Lower leg skin (tissue), 4 donors: ENCODE results near the gene BLOC1S5. TPM values are rescaled to one million over a fixed set of nuclear protein-coding genes. Genes with fewer than 3 reads are reported as not detected.
"Not testable (repeated sequence)": the region's sequence is repeated elsewhere in the genome, so short reads cannot be mapped to it uniquely, and the experiment has no call there.

ENCODE experiments used
- DNase-seq, 2 donors: peaks; one replicate each; pipeline ENCODE4 v3.0.0-alpha.2; 2019; ENCODE audit warnings: low spot score in 2 of 2
- H3K4me3 ChIP-seq: fragments of 200-600 bp; sonication (generic); 2 replicates; pipeline ENCODE4 v1.5.1; 2017; ENCODE audit warnings: mild to moderate bottlenecking, low read depth; ENCODE audit not compliant: poor library complexity, severe bottlenecking
- POLR2A ChIP-seq, 2 donors: fragments of 450-650 bp; IDR thresholded peaks; one replicate each; pipeline ENCODE4 v1.6.1; 2016 to 2017; ENCODE audit warnings: antibody characterized with exemption in 2 of 2, mild to moderate bottlenecking in 1 of 2, moderate library complexity in 1 of 2
- WGBS, 2 donors: methylation state at CpG; one replicate each; pipeline ENCODE4 v1.1.5; 2018; 5-methylcytosine and 5-hydroxymethylcytosine counted together
- intact Hi-C: fragments of 100-400 bp; cut with DNase I; formaldehyde crosslinking; loops from one replicate; pipeline ENCODE4 v1.15.0; 2023; ENCODE audit warnings: low total_unique reads
- total RNA-seq, 4 donors: library from RNA; depleted of rRNA; stranded (reverse); fragments of >200 nt; gene quantifications; one replicate each; pipeline ENCODE4 v1.1.0, GENCODE V29; 2016
- TF ChIP-seq, protein P1 (sequence below), 3 donors: fragments of 450-650 bp; IDR thresholded peaks; one replicate each; pipeline ENCODE4 v1.5.1; 2016; ENCODE audit warnings: antibody characterized with exemption in 3 of 3, mild to moderate bottlenecking in 3 of 3, moderate library complexity in 2 of 3

Gene BLOC1S5
- total RNA-seq, 4 donors from 2014 or later, result 7.5 to 11.6 (median 10.4) TPM

DNA sequence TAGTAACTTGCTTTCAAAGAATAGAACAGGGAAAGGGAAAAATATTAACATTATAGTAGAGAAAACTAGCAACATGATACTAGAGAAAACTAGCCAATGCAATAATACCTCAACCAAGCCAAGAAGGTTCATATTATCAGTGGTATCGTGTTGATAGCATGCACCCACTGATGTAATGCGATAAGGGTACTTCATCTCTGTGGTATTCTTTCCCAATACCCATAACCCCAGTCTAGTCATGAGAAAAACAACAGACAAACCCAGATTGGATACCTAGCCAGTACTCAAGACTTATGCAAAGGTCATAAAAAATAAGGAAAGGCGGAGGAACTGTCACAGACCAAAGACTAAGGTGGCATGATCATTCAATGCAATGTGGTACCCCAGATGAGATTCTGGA is 21.0 kb downstream of the BLOC1S5 start:
- no peak overlapping the region for H3K4me3 ChIP-seq
- no peak for DNase-seq
- intact Hi-C loops, result no loop called here
- TF ChIP-seq, protein P1, sequence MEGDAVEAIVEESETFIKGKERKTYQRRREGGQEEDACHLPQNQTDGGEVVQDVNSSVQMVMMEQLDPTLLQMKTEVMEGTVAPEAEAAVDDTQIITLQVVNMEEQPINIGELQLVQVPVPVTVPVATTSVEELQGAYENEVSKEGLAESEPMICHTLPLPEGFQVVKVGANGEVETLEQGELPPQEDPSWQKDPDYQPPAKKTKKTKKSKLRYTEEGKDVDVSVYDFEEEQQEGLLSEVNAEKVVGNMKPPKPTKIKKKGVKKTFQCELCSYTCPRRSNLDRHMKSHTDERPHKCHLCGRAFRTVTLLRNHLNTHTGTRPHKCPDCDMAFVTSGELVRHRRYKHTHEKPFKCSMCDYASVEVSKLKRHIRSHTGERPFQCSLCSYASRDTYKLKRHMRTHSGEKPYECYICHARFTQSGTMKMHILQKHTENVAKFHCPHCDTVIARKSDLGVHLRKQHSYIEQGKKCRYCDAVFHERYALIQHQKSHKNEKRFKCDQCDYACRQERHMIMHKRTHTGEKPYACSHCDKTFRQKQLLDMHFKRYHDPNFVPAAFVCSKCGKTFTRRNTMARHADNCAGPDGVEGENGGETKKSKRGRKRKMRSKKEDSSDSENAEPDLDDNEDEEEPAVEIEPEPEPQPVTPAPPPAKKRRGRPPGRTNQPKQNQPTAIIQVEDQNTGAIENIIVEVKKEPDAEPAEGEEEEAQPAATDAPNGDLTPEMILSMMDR (IDR thresholded peaks at IDR 0.05), result no peak
- TF ChIP-seq POLR2A (IDR thresholded peaks at IDR 0.05), result no peak
- 59 to 64% methylated on average over 3 of the region's 3 CpGs for WGBS, 2 donors

DNA sequence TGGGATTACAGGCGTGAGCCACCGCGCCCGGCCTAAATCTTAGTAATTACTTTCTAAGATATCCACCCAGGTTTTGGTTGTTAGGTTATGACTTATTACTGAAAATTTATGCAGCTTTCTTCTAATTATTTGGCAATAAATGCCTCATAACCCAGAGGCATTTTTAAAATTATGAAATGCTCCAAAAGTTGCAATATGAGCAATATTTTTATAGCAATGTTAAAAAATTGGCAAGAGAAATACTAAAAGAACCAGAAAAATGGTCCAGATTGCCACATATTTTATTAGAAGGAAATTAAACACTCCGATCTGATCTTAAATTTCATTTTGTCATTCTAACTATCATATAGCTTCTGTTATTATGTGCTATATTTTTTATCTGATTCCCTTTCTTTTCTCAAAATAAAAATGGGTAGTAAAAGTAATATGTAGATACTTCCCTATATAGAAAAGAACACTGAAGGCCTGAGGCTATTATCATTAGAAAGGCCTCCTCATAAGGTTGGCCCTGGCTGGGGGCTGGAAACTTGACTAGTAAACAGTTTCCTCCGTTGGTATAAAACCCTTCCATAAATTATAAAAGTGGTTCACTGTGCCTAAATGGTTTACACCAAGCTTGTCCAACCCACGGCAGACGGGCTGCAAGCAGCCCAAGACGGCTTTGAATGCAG is 22.1 kb downstream of the BLOC1S5 start:
- intact Hi-C loops, result no loop called here
- DNase-seq, result no peak
- TF ChIP-seq, protein P1 (IDR thresholded peaks at IDR 0.05), result no peak
- no peak for TF ChIP-seq POLR2A (IDR thresholded peaks at IDR 0.05)
- 70 to 79% methylated on average over 9 of the region's 9 CpGs for WGBS, 2 donors
- H3K4me3 ChIP-seq, result no peak overlapping the region

DNA sequence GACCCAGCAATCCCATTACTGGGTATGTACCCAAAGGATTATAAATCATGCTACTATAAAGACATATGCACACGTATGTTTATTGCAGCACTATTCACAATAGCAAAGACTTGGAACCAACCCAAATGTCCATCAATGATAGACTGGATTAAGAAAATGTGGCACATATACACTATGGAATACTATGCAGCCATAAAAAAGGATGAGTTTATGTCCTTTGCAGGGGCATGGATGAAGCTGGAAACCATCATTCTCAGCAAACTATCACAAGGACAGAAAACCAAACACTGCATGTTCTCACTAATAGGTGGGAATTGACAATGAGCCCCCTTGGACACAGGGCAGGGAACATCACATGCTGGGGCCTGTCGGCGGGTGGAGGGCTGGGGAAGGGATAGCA is 30.1 kb downstream of the BLOC1S5 start:
- 98% methylated on average over 3 of the region's 3 CpGs for WGBS, 2 donors
- H3K4me3 ChIP-seq, DNase-seq, intact Hi-C loops: not testable (repeated sequence)

DNA sequence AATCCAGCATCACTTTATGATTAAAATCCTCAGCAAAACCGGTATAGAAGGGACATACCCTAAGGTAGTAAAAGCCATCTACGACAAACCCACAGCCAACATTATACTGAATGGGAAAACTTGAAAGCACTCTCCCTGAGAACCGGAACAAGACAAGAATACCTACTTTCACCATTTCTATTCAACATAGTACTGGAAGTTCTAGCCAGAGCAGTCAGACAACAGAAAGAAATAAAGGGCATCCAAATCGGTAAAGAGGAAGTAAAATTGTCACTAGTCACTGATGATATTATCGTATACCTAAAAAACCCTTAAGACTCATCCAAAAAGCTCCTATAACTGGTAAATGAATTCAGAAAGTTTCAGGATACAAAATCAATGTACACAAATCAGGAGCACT is 33.3 kb downstream of the BLOC1S5 start:
- no peak for TF ChIP-seq POLR2A (IDR thresholded peaks at IDR 0.05)
- TF ChIP-seq, protein P1 (IDR thresholded peaks at IDR 0.05), result no peak
- H3K4me3 ChIP-seq, result no peak overlapping the region
- intact Hi-C loops, result no loop called here
- DNase-seq, result no peak
- 90 to 94% methylated on average over 5 of the region's 5 CpGs for WGBS, 2 donors

DNA sequence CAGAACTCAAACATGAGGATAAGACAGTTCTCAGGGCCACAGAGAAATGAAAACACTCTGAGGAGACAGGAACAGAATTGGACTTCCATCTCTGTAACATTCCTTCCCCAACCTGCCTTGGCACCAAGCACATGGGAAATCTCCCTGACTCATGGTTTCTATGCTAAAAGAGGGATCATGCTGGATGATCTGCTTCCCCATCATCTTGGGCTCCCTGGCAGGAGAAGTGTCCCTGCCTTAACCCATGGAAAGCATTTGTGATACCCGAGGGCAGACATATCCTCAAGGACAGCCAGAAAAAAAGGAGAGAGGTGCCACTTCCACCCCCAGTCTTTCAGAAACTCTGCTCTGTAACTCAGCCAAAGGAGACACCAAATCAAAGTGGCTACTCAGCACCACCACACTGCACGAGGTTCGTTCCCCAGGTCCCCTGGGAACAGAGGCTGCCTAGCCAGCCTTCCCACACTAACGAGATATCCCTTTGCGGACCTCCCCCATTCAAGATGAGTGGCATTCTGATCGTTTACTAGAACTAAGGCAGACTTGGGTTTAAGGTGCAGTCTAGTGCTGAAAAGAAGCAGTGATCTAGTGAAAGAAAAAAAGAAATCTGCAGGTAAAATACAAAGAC is 34.8 kb downstream of the BLOC1S5 start:
- TF ChIP-seq POLR2A (IDR thresholded peaks at IDR 0.05), result no peak
- TF ChIP-seq, protein P1 (IDR thresholded peaks at IDR 0.05), result no peak
- DNase-seq, result no peak
- H3K4me3 ChIP-seq, result no peak overlapping the region
- 39 to 45% methylated on average over 6 of the region's 6 CpGs for WGBS, 2 donors
- intact Hi-C loops, result no loop called here

DNA sequence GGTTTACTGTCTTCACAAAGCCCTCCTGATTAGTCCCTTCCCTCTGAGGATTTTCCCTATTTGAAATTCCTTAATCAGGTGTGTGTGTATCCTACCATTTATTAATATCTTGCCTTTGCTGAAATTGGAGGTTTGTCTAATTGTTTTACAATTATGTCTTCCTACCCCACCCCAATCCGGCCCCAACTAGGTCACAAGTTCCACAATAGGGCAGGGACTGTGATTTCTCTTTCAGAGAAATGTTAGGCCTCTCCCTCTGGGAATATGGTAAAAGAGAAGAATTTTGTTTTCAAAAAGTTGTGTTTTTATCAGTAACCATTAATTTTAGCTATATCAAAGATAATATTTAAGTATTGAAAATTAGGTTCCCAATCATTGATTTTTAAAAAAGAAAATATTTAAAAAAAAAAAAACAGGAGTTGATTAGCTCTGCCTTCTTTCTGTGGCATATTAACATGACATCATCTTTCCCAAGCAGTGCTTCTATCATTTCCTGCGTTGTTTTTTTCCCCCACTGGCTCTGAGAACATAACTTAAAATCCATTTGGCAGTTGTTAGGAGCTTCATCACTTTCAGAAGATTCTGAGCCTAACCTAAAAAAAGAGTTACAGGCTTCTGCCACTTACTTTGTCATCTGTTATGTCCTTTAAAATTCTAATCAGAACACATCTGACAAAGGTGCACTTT is 36.1 kb downstream of the BLOC1S5 start:
- TF ChIP-seq POLR2A (IDR thresholded peaks at IDR 0.05), result no peak
- TF ChIP-seq, protein P1 (IDR thresholded peaks at IDR 0.05), result no peak
- 41 to 56% methylated on average over 2 of the region's 2 CpGs for WGBS, 2 donors
- DNase-seq, result no peak
- intact Hi-C loops, result no loop called here
- no peak overlapping the region for H3K4me3 ChIP-seq
